ENCODE data around the gene ZYX.
A peak's percentile ranks its signal among the peaks of the same experiment; 100 is the strongest.
"Not testable (repeated sequence)": the region's sequence is repeated elsewhere in the genome, so short reads cannot be mapped to it uniquely, and the experiment has no call there.

Gene ZYX

DNA sequence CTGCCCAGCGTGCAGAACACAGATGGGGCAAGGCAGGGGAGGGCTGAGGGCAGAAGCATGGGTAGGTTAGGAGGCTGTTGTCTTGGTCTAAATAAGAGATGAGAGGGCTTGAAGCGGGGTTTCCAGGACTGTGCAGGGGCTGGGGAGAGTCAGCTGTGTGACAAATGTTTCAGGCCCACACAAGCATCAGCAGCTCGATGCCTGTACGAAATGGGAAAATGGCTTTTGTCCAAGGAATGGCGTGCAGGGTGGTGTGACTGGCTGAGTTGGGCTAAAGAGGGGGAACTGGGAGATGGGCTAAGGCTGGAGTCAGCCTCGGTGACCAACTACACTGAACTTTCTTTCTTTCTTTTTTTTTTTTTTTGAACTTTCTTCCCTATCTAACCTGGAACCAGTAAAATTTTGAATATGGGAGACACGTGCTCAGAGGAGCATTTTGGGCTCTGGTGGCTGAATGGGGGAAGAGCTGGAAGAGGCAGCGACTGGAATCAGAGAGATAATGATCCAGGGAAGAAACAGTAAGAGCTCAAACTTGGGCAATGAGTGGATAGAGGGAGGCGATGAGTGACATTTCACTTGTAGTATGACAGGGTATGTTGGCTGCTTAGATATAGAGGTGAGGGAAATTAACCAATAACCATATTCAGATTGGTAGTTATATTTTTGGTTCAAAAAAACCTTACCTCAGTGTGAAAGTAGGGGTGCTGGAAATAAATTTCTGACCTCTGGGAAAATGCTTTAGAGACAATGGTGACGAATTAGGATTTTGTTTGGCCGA, 37.7 kb downstream of the ZYX start:
- Mint-ChIP-seq H3K9me3 (peaks cover 0 to 3% of the 10 kb centered on the region in 2 donors), H3K27ac (no peak overlapping the region), H3K4me3 (no peak overlapping the region), H3K4me1 (no peaks in the 10 kb centered on the region), H3K36me3 (no peaks in the 10 kb centered on the region), H3K27me3 (peaks cover 38 to 47% of the 10 kb centered on the region in 2 donors)
- DNase-seq (no peak), ATAC-seq (replicated peaks) (no peak)

DNA sequence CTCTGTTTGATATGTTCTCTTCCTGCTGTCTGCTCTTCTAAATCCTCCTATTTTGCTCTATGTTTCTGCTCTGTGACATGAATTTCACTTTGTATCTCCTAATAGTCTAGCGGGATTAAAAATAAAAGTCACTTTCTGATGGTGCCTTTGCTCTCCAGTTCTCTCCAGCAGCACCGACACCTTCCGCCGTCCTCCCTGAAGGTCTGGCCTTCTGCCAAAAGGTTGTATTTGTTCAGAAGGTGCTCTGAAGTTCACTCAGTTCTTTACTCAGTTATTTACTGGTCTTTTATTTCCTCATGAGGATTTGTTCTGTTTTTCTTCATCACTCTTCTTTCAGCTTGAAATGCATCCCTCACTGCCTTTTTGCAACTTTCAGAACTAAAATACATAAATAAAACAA, 38.7 kb downstream of the ZYX start:
- Mint-ChIP-seq H3K27me3 (peaks cover 32 to 40% of the 10 kb centered on the region in 2 donors), H3K27ac (no peak overlapping the region), H3K9me3 (peaks cover 0 to 3% of the 10 kb centered on the region in 2 donors), H3K36me3 (no peaks in the 10 kb centered on the region), H3K4me3 (no peak overlapping the region), H3K4me1 (no peaks in the 10 kb centered on the region)
- no peak for DNase-seq
- ATAC-seq (replicated peaks): no peak

DNA sequence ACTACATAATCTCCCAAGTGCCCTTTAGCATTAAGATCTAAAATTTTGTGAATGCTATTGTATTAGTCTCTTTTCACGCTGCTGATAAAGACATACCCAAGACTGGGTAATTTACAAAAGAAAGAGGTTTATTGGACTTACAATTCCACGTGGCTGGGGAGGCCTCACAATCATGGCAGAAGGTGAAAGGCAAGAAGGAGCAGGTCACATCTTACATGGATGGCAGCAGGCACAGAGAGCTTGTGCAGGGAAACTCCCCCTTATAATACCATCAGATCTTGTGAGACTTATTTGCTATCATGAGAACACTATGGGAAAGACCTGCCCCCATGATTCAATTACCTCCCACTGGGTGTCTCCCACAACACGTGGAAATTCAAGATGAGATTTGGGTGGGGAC, 39.5 kb downstream of the ZYX start:
- H3K4me1 Mint-ChIP-seq; H3K4me3 Mint-ChIP-seq; H3K36me3 Mint-ChIP-seq; H3K27ac Mint-ChIP-seq; ATAC-seq (replicated peaks); H3K9me3 Mint-ChIP-seq; DNase-seq: not testable (repeated sequence)
- peaks cover 26 to 33% of the 10 kb centered on the region in 2 donors for H3K27me3 Mint-ChIP-seq

DNA sequence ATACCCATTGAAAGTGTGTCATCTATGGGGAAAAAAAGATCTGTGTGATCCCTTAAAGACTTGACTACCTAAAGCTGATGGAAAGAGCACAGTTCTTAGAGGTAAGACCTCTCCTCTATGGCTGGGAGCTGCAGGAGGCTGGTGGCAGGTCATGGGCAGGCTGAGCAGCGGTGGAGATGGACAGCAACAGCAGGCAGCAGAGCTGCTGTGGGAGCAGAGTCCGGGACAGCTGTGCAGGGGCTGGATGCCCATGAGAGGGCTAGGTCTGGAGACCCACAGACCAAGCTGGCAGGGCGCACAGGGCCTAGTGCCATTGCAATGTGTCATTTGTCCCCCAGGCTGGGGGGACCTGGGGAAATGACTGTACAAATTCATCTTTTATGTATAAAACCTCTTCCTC, 40.9 kb downstream of the ZYX start:
- no peaks in the 10 kb centered on the region for H3K4me1 Mint-ChIP-seq
- peaks cover 0 to 3% of the 10 kb centered on the region in 2 donors for H3K9me3 Mint-ChIP-seq
- no peaks in the 10 kb centered on the region for H3K36me3 Mint-ChIP-seq
- no peak overlapping the region for H3K27ac Mint-ChIP-seq
- peaks cover 20 to 26% of the 10 kb centered on the region in 2 donors for H3K27me3 Mint-ChIP-seq
- no peak overlapping the region for H3K4me3 Mint-ChIP-seq
- DNase-seq (no peak), ATAC-seq (replicated peaks) (no peak)

DNA sequence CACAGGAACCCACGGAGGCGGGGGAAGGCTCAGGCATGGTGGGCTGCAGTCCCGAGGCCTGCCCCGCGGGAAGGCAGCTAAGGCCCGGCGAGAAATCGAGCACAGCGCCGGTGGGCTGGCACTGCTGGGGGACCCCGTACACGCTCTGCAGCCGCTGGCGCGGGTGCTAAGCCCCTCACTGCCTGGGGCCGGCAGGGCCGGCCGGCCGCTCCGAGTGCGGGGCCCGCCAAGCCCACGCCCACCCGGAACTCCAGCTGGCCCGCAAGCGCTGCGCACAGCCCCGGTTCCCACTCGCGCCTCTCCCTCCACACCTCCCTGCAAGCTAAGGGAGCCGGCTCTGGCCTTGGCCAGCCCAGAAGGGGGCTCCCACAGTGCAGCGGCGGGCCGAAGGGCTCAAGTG, 43.3 kb downstream of the ZYX start:
- not testable (repeated sequence) for H3K9me3 Mint-ChIP-seq; H3K4me3 Mint-ChIP-seq; H3K27ac Mint-ChIP-seq; DNase-seq; ATAC-seq (replicated peaks); H3K4me1 Mint-ChIP-seq; H3K27me3 Mint-ChIP-seq; H3K36me3 Mint-ChIP-seq

DNA sequence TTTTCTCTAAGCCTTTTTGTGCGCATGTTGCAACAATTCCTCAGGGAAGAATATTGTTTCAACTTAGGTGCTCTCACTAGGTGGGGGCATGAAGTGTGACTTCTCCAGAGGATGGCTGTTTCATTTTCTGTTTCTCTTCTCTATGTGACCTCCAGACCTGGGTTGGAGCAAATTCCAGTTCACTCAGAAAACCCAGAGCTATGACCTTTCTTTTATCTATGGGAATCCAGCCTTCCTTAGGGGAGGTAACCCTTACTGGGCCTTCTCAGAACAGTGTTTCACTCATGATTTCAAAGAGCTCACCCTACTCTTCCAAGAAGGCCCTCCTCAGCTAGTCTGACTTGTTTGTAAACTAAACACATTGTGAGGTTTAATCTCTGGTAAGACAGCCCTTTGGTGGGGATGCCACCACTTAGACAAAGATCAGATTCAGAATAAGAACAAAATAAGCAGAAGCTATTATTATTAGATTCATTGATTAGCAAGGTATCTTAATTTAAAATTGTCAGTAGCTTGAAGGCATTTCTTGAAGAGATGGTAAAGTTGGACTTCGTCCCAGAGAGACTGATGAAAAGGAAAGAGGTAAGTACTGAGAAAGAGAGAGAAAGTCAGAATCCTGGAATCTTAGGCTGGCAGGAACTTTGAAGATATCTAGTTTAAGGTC, 45.5 kb downstream of the ZYX start:
- no peaks in the 10 kb centered on the region for H3K36me3 Mint-ChIP-seq
- H3K9me3 Mint-ChIP-seq: no peaks in the 10 kb centered on the region
- ATAC-seq (replicated peaks): no peak

DNA sequence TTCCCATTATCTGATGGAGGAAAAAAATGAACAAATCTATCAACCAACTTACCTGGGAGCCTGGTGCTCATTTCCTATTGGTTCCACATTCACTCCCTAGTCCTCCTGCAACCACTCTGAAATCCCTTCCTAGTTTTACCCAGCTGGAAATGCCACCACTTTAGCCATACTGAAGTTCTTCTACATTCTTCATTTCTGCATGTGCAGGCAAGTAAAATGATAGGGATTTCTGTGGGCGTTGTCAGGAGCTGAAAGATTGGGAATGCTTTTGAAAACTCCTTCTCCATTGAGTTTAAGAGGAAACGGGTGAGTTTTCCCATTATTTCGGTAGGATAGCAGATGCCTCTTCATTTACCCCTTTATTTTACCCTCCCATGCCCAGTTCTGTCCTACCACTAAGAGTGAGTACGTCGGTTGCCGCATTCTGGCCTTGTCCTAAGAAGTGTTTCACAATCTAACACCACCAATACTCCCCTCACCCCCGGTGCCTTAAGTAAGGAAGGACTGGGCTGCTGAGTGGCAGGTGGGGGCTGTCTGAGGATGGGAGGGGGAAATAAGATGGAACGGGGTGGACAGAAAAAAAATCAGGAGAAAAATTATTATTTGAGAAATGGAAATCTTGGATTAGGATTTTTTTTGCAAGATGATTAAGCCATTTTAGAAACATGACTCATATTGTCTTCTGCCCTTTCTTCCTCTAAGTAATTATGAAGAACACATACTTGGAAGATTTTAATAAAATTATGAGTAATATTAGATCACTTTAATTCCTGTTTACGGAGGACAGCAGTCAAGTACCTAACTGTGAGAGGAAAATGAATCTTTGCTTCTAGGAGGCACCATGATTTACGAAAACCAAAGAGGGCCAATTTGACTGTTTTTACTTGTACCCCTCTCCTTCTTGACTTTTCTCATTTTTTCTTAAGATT, 48.9 kb downstream of the ZYX start:
- DNase-seq (no peak), ATAC-seq (replicated peaks) (no peak)
- Mint-ChIP-seq H3K27me3 (peaks cover 5 to 14% of the 10 kb centered on the region in 2 donors), H3K27ac (no peak overlapping the region), H3K4me3 (no peak overlapping the region), H3K4me1 (no peaks in the 10 kb centered on the region), H3K36me3 (no peaks in the 10 kb centered on the region), H3K9me3 (no peaks in the 10 kb centered on the region)

More for the DNA sequence above, 45.5 kb downstream of the ZYX start:
- Mint-ChIP-seq H3K4me3 (no peak overlapping the region), H3K27me3 (peaks cover 0 to 9% of the 10 kb centered on the region in 2 donors), H3K4me1 (no peaks in the 10 kb centered on the region), H3K27ac (peak overlapping the region; percentile 62)
- no peak for DNase-seq

DNA sequence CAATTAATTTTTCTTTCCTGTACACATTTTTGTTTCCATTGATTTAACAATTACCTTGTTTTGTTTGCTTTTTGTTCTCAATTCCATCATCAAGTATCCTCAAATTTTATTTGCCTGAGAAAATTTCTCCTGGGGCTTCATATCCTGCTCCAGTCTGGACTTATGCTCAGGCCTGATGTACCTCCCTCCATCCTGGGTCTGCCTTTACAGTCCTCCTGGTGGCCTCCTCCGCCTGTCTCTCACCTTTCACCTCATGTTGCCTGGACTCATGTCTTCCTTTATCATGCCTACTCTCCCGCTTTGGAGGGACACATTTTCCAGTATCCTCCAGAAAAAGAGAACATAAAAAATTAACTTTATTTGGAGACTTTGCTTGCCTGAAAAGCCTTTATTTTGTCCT, 50.0 kb downstream of the ZYX start:
- ATAC-seq (replicated peaks) (no peak), DNase-seq (no peak)
- H3K9me3 Mint-ChIP-seq: no peaks in the 10 kb centered on the region
- no peak overlapping the region for H3K27ac Mint-ChIP-seq
- H3K36me3 Mint-ChIP-seq: no peaks in the 10 kb centered on the region
- H3K4me1 Mint-ChIP-seq: peaks cover 0 to 1% of the 10 kb centered on the region in 2 donors
- H3K4me3 Mint-ChIP-seq: no peak overlapping the region
- peaks cover 9 to 19% of the 10 kb centered on the region in 2 donors for H3K27me3 Mint-ChIP-seq

DNA sequence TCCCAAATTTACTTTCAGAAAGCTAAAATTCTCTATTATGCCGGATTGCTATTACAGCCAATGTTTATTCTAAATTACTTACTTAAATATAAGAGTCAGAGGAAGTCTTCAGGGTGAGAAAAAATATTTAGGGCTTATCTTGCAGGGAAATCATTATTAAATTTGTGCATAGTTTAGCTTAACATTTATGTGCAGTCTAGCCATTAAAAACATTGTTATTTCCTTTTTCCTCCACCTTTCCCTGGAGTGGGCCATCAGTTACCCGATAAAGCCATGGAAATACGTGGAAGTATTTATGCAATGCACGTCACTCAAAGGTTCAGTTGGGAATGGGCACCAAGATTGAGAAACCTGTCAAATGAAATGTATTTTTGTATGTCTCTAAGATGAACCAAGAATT, 52.6 kb downstream of the ZYX start:
- Mint-ChIP-seq H3K27me3 (peaks cover 14 to 22% of the 10 kb centered on the region in 2 donors), H3K4me1 (peaks cover 2 to 7% of the 10 kb centered on the region in 2 donors), H3K9me3 (no peaks in the 10 kb centered on the region), H3K36me3 (no peaks in the 10 kb centered on the region), H3K4me3 (no peak overlapping the region), H3K27ac (no peak overlapping the region)
- no peak for DNase-seq
- ATAC-seq (replicated peaks): no peak

DNA sequence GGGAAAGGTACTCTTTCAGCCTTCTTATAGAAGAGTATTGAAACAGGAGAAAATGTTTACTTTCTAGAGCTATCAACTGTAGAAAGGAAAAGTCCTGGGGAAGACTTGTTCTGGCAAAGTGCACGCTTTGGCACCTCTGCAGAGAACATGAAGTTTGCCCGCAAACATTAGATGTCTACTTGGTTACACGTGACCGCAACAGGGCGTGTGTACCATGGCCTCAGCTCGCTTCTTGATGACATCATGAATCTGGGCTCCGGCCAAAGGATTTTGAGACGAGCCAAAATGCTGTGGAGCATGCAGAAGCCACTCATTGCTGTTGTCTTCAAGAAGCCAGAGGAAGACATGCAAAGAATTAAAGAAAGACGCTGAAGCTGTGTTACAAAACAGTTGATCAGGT, 53.5 kb downstream of the ZYX start:
- peaks cover 14 to 23% of the 10 kb centered on the region in 2 donors for H3K27me3 Mint-ChIP-seq
- DNase-seq (no peak), ATAC-seq (replicated peaks) (no peak)
- no peaks in the 10 kb centered on the region for H3K9me3 Mint-ChIP-seq
- H3K36me3 Mint-ChIP-seq: no peaks in the 10 kb centered on the region
- H3K4me1 Mint-ChIP-seq: peaks cover 2 to 7% of the 10 kb centered on the region in 2 donors
- H3K27ac Mint-ChIP-seq: no peak overlapping the region
- no peak overlapping the region for H3K4me3 Mint-ChIP-seq

DNA sequence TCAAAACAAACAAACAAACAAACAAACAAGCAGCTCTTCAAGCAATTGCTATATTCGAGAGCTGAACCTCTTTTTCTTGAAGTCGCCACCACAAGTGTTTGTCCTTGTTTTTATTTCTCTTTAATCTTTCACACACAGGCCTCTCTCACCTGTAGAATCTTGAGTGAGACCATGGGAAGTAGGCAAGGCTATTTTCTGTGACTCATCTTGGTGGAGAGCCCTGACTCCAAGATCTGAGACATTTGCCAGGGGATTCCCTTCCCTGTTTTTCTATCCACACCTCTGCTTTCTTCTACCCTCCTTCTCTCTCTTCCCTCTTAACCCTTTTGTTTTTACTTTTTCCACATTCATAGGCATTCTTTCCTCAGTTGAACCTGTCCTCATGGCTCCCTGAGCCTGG, 54.1 kb downstream of the ZYX start:
- H3K4me1 Mint-ChIP-seq: peaks cover 2 to 7% of the 10 kb centered on the region in 2 donors
- DNase-seq: no peak
- H3K27me3 Mint-ChIP-seq: peaks cover 14 to 17% of the 10 kb centered on the region in 2 donors
- no peak for ATAC-seq (replicated peaks)
- H3K36me3 Mint-ChIP-seq: no peaks in the 10 kb centered on the region
- no peaks in the 10 kb centered on the region for H3K9me3 Mint-ChIP-seq
- H3K4me3 Mint-ChIP-seq: no peak overlapping the region
- H3K27ac Mint-ChIP-seq: no peak overlapping the region

DNA sequence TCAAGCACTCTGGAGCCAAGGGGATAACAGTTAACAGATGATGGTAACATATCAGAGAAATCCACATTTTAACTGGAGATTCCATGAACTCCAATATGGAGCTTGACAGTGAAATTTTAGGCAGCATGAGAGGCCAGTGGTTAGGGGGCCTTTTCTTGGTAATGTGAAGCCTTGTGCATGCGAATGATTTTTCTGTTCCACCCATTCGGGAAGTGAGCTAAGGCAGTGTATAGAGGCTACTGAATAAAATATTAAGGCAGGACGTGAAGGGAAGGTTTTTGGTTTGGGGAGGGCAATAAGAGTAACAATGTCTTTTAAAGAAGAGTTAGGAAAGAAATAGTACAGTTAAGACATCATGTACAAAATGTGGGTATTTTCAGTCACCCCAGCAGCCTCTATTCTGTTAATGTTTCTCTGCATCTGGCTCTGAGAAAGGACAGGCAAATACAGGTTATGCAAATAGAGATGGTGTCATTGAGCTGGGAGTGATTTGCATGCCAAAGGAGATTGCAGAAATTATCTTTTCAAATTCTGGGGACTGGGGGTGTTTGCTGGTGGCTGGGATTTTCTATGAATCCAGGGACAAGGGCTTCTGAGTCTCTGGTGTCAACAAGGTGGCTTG, 55.3 kb downstream of the ZYX start:
- no peak overlapping the region for H3K4me3 Mint-ChIP-seq
- H3K27me3 Mint-ChIP-seq: peaks cover 13 to 14% of the 10 kb centered on the region in 2 donors
- H3K4me1 Mint-ChIP-seq: peaks cover 2 to 7% of the 10 kb centered on the region in 2 donors
- H3K27ac Mint-ChIP-seq: no peak overlapping the region
- no peak for DNase-seq
- no peaks in the 10 kb centered on the region for H3K9me3 Mint-ChIP-seq
- no peak for ATAC-seq (replicated peaks)
- H3K36me3 Mint-ChIP-seq: no peaks in the 10 kb centered on the region

DNA sequence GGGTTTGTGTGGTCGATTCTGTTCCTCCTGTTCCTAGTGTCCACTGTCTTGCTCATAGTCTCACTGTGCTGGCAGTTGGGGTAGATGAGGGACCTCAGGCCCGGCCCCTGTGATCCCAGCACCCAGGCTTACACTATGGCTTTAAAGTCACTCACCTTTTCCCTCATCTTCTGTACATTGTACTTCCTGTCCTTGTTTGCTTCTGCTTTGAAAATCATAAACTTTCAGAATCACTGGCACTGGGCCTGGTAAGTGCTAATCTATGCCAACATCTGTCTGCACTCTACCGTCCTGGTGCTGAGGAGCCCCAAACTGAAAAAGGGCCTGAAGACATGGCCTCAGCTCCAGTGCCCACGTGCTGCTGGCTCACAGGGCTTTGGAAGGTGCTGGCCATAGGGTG, 56.4 kb downstream of the ZYX start:
- Mint-ChIP-seq H3K4me1 (peaks cover 2 to 7% of the 10 kb centered on the region in 2 donors), H3K4me3 (no peak overlapping the region), H3K9me3 (no peaks in the 10 kb centered on the region), H3K36me3 (no peaks in the 10 kb centered on the region), H3K27me3 (peaks cover 8 to 10% of the 10 kb centered on the region in 2 donors), H3K27ac (no peak overlapping the region)
- ATAC-seq (replicated peaks): peak in 1 of 2 donors; percentile 21
- no peak for DNase-seq

DNA sequence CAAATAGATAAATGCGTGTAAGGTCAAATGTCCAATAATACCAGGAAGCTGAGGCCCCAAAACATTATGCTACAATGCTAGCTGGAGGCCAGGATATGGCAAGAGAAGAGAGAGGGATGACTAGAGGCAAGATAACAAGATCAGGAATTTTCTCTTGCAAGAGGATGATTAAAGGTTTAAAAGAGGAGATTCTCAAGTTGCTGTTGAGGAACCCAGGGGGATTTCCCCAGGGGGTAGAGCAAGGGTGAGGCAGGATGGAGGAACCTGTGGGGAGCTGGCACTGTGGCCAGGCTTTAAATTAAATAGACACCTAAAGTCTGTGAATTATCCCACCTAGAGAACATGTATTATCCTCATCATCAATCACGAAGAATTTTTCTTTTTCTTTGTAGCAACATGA, 58.7 kb downstream of the ZYX start:
- H3K4me1 Mint-ChIP-seq: peaks cover 2 to 7% of the 10 kb centered on the region in 2 donors
- no peak overlapping the region for H3K27ac Mint-ChIP-seq
- no peaks in the 10 kb centered on the region for H3K9me3 Mint-ChIP-seq
- H3K4me3 Mint-ChIP-seq: no peak overlapping the region
- ATAC-seq (replicated peaks): no peak
- H3K36me3 Mint-ChIP-seq: no peaks in the 10 kb centered on the region
- no peak for DNase-seq
- peaks cover 8 to 10% of the 10 kb centered on the region in 2 donors for H3K27me3 Mint-ChIP-seq
